Duodenal mucosa (tissue), 2 donors: Measurements from ENCODE around the gene LRPPRC.
"Not testable (repeated sequence)": the region's sequence is repeated elsewhere in the genome, so short reads cannot be mapped to it uniquely, and the experiment has no call there.

Experiments
- H3K27ac ChIP-seq: one replicate; pipeline ENCODE4 v1.7.0; 2013; ENCODE audit warnings: low read depth, low read length
- H3K27me3 ChIP-seq, 2 donors: one replicate each; pipeline ENCODE4 v1.7.0; 2013; ENCODE audit warnings: low read length in 2 of 2, control low read depth in 1 of 2; ENCODE audit not compliant: insufficient read depth in 2 of 2, control insufficient read depth in 1 of 2
- H3K36me3 ChIP-seq, 2 donors: one replicate each; pipeline ENCODE4 v1.7.0; 2013; ENCODE audit warnings: low read length in 2 of 2, control low read depth in 1 of 2; ENCODE audit not compliant: insufficient read depth in 2 of 2, control insufficient read depth in 1 of 2
- H3K4me1 ChIP-seq, 2 donors: one replicate each; pipeline ENCODE4 v1.7.0; 2013; ENCODE audit warnings: low read length in 2 of 2, control low read depth in 1 of 2; ENCODE audit not compliant: insufficient read depth in 2 of 2, control insufficient read depth in 1 of 2
- H3K4me3 ChIP-seq, 2 donors: one replicate each; pipeline ENCODE4 v1.7.0; 2013; ENCODE audit warnings: low read length in 2 of 2, low read depth in 1 of 2
- H3K9ac ChIP-seq, 2 donors: one replicate each; pipeline ENCODE4 v1.7.0; 2013; ENCODE audit warnings: low read length in 2 of 2, low read depth in 1 of 2
- H3K9me3 ChIP-seq, 2 donors: one replicate each; pipeline ENCODE4 v1.7.0; 2013; ENCODE audit warnings: low read length in 2 of 2, control low read depth in 1 of 2; ENCODE audit not compliant: control insufficient read depth in 1 of 2

LRPPRC gene

DNA sequence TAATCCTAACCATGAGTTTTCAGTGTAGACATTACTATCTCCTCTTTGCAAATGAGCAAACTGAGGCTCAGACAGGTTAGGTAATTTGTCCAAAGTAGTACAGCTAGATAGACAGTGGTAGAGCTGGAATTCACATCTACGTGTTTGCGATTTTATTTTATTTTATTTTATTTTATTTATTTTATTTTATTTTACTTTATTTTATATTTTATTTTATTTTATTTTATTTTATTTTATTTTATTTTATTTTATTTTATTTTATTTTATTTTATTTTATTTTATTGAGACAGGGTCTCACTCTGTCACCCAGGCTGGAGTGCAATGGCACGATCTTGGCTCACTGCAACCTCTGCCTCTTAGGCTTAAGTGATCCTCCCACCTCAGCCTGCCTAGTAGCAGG is 17.4 kb upstream of the LRPPRC start:
- H3K36me3 ChIP-seq, H3K9me3 ChIP-seq, H3K4me3 ChIP-seq, H3K9ac ChIP-seq, H3K27me3 ChIP-seq, H3K4me1 ChIP-seq, H3K27ac ChIP-seq: not testable (repeated sequence)

DNA sequence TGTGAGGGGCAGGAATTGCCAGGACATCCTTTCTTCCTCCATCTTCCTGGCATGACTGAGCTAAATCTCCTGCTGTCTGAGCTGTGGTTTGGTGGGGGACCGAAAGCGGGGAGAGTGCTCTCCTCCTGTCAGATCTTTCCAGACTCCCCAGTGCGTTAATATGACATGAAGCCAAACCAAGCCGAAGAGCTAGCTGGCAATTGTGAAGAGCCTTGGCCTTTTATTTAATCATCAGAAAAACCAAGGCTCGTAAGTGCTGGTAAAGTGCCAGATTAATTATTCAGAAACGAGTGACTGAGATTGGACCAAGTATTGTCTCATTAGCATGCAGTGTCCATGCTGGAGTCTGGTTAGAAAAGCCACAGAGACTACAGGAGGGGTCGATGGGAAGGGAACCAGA is 14.5 kb upstream of the LRPPRC start:
- no peak overlapping the region for H3K4me3 ChIP-seq
- H3K4me1 ChIP-seq = no peaks in the 10 kb centered on the region
- H3K9ac ChIP-seq = no peak overlapping the region

DNA sequence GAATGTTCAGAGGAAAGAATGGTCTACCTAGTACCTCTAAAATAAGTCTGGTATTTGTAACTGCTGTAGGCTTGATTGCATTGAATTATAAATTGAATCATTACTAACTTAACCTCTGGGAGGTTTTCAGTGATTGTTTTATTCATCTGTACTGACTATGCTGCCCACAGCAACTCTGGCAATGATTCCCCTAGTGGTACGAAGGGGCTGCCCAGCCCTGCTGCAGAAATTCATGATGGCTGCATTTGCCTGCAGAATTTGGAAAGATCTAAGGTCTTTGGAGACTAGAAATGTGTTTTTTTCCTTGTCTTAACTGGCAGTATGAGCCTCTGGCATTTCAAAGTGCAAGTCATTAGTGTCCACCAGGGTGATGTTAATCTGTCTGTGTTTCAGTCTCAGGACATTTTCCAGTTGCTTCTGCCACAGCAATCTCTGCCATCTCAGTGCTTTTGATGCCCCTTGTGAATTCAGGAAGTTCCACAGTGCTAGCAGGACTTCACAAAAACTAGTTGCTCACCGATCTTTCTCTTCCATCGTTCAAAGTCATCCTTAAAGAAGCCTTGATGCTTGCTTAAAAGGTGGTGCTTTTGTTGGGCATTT is 13.4 kb upstream of the LRPPRC start:
- Histone ChIP-seq H3K27me3 (peaks cover 0 to 5% of the 10 kb centered on the region in 2 donors), H3K4me1 (no peaks in the 10 kb centered on the region), H3K4me3 (no peak overlapping the region), H3K9ac (no peak overlapping the region), H3K9me3 (no peaks in the 10 kb centered on the region), H3K36me3 (no peaks in the 10 kb centered on the region), H3K27ac (no peak overlapping the region)

More for the DNA sequence above, 14.5 kb upstream of the LRPPRC start:
- Histone ChIP-seq H3K36me3 (no peaks in the 10 kb centered on the region), H3K27me3 (peaks cover 0 to 5% of the 10 kb centered on the region in 2 donors), H3K27ac (no peak overlapping the region), H3K9me3 (no peaks in the 10 kb centered on the region)

DNA sequence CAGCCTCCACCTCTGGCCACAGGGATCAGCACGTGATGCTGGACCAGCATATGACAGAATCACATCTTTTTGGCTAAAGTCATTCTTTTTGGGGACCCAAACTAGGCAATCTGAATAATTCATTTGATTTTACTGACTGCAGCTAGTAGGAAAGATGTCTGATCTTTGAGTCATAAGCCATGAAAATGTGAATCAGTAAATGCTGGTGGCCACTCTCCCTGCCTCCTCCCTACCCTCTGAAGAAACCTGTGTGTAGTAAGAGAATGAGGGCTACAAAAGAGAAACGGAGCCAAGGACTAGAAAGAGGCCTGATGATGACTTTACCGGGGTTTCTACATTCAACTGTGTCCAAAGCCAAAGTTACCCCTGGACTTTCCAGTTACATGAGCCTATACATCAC is 10.1 kb upstream of the LRPPRC start:
- H3K27me3 ChIP-seq = peaks cover 0 to 5% of the 10 kb centered on the region in 2 donors
- H3K36me3 ChIP-seq = no peaks in the 10 kb centered on the region
- no peaks in the 10 kb centered on the region for H3K9me3 ChIP-seq
- H3K4me1 ChIP-seq = no peaks in the 10 kb centered on the region
- no peak overlapping the region for H3K27ac ChIP-seq
- H3K9ac ChIP-seq = no peak overlapping the region
- H3K4me3 ChIP-seq = no peak overlapping the region

GRCh38 chr2:44004735-44005602 is 9.2 kb upstream of the LRPPRC start:
- Histone ChIP-seq H3K27ac (no peak overlapping the region), H3K27me3 (peaks cover 0 to 1% of the 10 kb centered on the region in 2 donors), H3K36me3 (no peaks in the 10 kb centered on the region), H3K4me3 (no peak overlapping the region), H3K9me3 (no peaks in the 10 kb centered on the region), H3K4me1 (no peaks in the 10 kb centered on the region), H3K9ac (no peak overlapping the region)

DNA sequence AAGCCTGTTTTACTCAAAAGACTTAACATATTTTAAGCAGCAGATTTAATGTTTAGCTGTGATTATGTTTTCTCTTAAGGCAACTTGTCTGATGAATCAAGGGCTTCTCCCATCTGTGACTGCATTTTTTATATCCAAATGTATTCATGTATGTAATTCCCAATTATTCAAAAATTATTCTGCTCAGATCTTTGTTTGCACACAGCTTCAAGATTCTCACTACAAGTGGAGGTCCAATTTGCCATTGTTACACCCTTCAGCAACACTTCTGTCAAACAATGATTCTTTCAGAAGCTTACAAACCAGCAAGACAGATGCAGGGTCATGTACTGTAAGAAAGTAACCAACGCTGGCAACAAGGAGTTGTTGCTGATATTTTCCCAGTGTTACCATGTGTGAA is 5.9 kb upstream of the LRPPRC start:
- Histone ChIP-seq H3K9ac (no peak overlapping the region), H3K4me1 (no peaks in the 10 kb centered on the region), H3K27me3 (no peaks in the 10 kb centered on the region), H3K36me3 (no peaks in the 10 kb centered on the region), H3K27ac (no peak overlapping the region), H3K9me3 (no peaks in the 10 kb centered on the region), H3K4me3 (no peak overlapping the region)

- Histone ChIP-seq H3K36me3 (peaks cover 0 to 7% of the 10 kb centered on the region in 2 donors), H3K4me1 (peaks cover 19% of the 10 kb centered on the region in 2 donors), H3K27ac (no peak overlapping the region)
These were observed 2.5 kb upstream of the LRPPRC start for GRCh38 chr2:43998263-43998662.

GRCh38 chr2:43993437-43993836 is 2.4 kb downstream of the LRPPRC start:
- no peak overlapping the region for H3K27ac ChIP-seq
- no peak overlapping the region for H3K4me3 ChIP-seq
- no peak overlapping the region for H3K9ac ChIP-seq
- H3K27me3 ChIP-seq = no peaks in the 10 kb centered on the region
- peaks cover 19 to 21% of the 10 kb centered on the region in 2 donors for H3K4me1 ChIP-seq
- peaks cover 0 to 33% of the 10 kb centered on the region in 2 donors for H3K36me3 ChIP-seq
- no peaks in the 10 kb centered on the region for H3K9me3 ChIP-seq

More at GRCh38 chr2:43998263-43998662, 2.5 kb upstream of the LRPPRC start:
- Histone ChIP-seq H3K9me3 (no peaks in the 10 kb centered on the region), H3K9ac (no peak overlapping the region), H3K4me3 (no peak overlapping the region), H3K27me3 (no peaks in the 10 kb centered on the region)

DNA sequence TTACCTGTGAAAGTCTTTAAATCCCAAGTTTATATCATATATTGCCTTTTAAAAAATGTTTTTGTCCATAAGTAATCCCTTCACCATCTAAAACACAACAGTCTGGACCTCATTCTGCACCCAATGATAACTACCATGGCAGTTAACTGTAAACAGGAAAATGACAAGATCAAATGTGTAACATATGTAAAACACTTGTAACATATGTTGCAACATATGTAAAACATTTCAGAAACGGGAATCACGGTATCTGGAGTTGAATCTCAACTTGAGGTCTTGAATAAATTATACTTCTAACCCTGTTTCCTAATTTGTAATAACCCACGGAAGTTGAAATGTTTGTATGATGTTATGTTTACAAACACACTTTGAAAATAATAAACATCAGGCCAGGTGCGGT is 6.2 kb downstream of the LRPPRC start:
- Histone ChIP-seq H3K9me3 (no peaks in the 10 kb centered on the region), H3K27ac (no peak overlapping the region), H3K9ac (no peak overlapping the region), H3K4me3 (no peak overlapping the region), H3K27me3 (no peaks in the 10 kb centered on the region), H3K4me1 (peaks cover 10 to 14% of the 10 kb centered on the region in 2 donors), H3K36me3 (peaks cover 0 to 33% of the 10 kb centered on the region in 2 donors)

- H3K4me1 ChIP-seq = no peaks in the 10 kb centered on the region
- no peaks in the 10 kb centered on the region for H3K27me3 ChIP-seq
- H3K4me3 ChIP-seq = no peak overlapping the region
- no peak overlapping the region for H3K27ac ChIP-seq
- peaks cover 0 to 12% of the 10 kb centered on the region in 2 donors for H3K36me3 ChIP-seq
- no peaks in the 10 kb centered on the region for H3K9me3 ChIP-seq
- no peak overlapping the region for H3K9ac ChIP-seq
These were observed 9.2 kb downstream of the LRPPRC start for GRCh38 chr2:43986600-43986999.
